Left renal cortex interstitium (tissue), 4 donors: ENCODE measurements around the gene BCAR1. TPM values are rescaled to one million over a fixed set of nuclear protein-coding genes. Genes with fewer than 3 reads are reported as not detected.
"Not testable (repeated sequence)": the region's sequence is repeated elsewhere in the genome, so short reads cannot be mapped to it uniquely, and the experiment has no call there.

ENCODE experiments used
- DNase-seq, 4 donors: peaks; one replicate each; pipeline ENCODE4 v3.0.0-alpha.2; 2013; ENCODE audit warnings: low read depth in 4 of 4, low spot score in 2 of 4, missing footprints in 1 of 4
- polyA plus RNA-seq, 4 donors: library from polyadenylated mRNA; unstranded; fragments of 120-200 nt; gene quantifications; one replicate each; pipeline ENCODE4 v1.2.1, GENCODE V29; 2013; ENCODE audit not compliant: insufficient read length in 4 of 4

BCAR1 gene
- polyA plus RNA-seq, 4 donors = 39.3 to 78.8 (median 64.1) TPM

GRCh38 chr16:75205961-75206748 lies 45.3 kb downstream of the BCAR1 start:
- not testable (repeated sequence) for DNase-seq

GRCh38 chr16:75205438-75205837 lies 46.0 kb downstream of the BCAR1 start:
- DNase-seq = not testable (repeated sequence)

GRCh38 chr16:75204905-75205304 lies 46.5 kb downstream of the BCAR1 start:
- DNase-seq = not testable (repeated sequence)

DNA sequence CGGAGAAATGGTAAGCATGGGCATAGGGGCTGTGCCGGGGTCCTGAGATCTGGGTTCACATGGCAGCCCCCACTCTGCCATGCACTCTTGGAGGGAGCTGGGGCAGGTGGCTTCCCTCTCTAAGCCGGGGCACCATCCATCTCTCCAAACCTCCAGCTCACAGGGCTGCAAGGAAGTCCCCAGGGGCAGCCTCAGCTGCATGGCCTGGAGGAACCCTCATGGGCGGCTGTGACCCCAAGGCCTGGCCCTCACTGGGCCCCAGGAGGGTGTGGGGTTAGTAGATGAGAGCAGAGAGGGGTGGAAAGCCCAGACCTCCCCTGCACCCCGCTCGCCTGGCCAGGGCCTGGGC lies 47.0 kb downstream of the BCAR1 start:
- DNase-seq = no peak

- no peak for DNase-seq
Observed at GRCh38 chr16:75203667-75204409, 47.6 kb downstream of the BCAR1 start.

DNA sequence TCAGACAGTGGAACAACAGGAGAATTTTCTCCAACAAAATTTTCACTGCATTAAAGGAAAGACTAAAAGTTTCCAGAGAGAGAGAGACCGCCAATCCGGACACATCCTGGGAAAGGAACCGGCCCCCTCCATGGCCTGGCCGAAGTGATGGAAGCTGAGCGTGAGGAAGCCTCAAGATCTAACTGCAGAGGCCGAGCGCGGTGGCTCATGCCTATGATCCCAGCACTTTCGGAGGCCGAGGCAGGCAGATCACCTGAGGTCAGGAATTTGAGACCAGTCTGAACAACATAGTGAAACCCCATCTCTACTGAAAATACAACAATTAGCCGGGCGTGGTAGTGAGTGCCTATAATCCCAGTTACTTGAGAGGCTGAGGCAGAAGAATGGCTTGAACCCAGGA lies 48.3 kb downstream of the BCAR1 start:
- no peak for DNase-seq

GRCh38 chr16:75202069-75202590 lies 49.3 kb downstream of the BCAR1 start:
- DNase-seq = no peak

DNA sequence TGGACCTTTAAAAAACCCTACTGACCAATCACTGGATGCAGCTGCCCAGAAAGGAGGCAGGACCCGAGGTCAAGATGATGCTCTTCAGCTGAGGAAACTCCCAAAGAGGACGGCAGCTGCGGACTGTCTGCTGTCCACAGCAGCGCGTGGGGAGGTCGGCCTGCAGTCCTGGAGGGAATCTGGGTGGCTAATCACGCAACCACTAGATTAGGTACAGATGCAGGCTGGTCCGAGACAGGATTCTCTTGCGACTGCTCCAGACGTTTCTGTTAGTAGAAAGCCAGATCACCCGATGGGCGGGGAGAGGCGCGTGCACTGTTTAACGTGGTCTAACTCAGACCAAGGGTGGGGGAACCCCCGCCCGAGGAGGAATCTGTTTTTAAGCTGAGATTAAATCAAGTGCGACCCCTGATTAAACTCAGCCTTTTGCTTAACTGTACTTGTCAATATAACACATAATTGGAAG lies 53.3 kb downstream of the BCAR1 start:
- DNase-seq = no peak

GRCh38 chr16:75197522-75198134 lies 53.8 kb downstream of the BCAR1 start:
- no peak for DNase-seq

DNA sequence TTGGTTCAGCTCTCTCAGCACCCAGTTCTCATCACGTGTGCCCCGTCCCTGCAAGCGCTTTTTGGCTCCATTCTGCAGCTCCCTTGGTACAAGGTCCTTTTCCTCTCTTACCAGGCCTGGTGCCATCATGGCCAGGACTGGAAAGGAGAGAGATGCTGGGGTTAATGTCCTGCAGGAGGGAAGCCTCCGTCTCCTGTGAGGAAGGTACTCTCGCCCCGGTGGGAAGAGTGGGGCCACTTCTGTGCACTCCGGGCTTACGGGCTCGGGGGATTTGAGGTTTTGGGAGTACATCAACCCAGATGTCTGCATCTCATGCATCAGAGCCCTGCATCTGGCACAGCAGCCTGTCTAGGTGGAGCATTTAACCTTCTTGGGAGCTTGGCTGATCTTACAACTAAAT lies 54.6 kb downstream of the BCAR1 start:
- no peak for DNase-seq

GRCh38 chr16:75195811-75196790 lies 55.3 kb downstream of the BCAR1 start:
- no peak for DNase-seq

GRCh38 chr16:75193730-75194444 lies 57.5 kb downstream of the BCAR1 start:
- no peak for DNase-seq

DNA sequence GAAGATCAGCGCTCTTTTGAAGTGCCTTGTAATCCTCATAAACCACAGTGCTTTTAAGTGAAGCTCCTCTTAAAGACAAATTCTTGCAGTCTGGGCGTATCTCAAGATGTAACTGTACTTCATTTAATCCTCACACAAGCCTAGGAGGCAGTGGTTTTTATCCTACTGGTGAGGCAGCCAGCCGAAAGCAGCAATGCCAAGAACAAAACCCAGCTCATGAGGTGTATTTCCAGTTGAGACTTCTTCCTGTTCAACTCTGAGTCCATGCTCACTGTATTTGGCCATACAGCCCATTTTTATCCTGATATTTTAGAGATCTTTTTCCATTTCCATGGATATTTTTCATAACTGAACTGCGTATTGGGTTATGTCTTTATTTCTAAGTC lies 58.2 kb downstream of the BCAR1 start:
- DNase-seq = no peak

DNA sequence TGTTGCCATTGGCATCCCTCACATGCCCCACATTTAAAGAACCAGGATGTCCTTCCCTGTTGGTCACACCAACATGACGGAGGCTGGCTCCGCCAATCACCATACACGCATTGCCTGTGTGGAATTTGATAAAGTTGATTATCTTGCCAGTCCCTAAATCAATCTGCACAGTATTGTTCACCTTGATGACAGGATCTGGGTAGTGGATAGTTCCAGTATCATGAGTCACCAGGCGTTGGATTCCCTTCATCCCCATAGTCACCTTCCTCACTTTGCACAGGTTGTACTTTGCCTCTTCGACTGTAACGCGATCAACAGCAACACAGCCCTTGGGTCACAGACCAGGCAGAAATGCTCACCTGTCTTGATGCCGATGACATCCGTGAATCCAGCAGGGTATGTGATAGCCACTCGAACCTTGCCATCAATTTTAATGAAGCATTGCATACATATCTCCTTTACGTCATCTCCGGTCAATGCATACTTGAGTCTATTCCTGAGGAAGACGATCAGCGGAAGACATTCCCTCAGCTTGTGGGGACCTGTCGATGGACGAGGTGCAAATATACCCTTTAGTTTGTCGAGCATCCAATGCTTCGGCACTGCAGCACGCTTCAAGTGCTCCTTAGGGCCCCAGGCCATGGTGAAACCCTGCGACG lies 58.7 kb downstream of the BCAR1 start:
- DNase-seq = no peak

- DNase-seq = no peak
Observed at GRCh38 chr16:75189638-75190245, 61.7 kb downstream of the BCAR1 start.

- no peak for DNase-seq
Observed at GRCh38 chr16:75188832-75189477, 62.5 kb downstream of the BCAR1 start.

DNA sequence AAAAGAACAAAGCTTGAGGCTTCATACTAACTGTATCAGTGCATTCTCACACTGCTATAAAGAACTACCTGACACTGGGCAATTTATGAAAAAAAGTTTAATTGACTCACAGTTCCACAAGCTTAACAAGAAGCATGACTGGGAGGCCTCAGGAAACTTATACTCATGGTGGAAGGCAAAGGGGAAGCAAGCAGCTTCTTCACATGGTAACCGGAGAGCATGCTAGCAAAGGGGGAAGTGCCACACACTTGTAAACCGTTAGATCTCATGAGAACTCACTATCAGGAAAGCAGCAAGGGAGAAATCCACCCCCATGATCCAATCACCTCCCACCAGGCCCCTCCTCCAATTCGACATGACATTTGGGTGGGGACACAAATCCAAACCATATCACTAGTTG lies 69.8 kb downstream of the BCAR1 start:
- DNase-seq = no peak

DNA sequence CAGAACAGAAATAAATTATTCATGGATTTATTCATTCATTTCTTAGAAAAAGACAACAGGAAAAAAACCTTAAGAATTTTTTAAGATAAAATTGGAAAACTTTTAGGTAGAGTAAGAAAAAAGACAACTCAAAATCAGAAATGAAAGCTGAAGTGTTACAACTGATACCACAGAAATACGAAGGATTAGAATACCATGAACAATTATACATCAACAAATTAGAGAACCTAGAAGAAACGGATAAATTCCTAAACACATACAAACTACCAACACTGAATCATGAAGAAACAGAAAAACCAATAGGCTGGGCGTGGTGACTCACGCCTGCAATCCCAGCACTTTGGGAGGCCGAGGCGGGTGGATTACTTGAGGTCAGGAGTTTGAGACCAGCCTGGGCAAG lies 72.2 kb downstream of the BCAR1 start:
- DNase-seq = no peak
